Astrocyte of the hippocampus (primary cell): Measurements from ENCODE around the gene PKNOX2.

Experiments
- DNase-seq: peaks from one replicate; pipeline ENCODE4 v3.0.0; 2011; ENCODE audit warnings: low read depth, low spot score

Gene PKNOX2

DNA sequence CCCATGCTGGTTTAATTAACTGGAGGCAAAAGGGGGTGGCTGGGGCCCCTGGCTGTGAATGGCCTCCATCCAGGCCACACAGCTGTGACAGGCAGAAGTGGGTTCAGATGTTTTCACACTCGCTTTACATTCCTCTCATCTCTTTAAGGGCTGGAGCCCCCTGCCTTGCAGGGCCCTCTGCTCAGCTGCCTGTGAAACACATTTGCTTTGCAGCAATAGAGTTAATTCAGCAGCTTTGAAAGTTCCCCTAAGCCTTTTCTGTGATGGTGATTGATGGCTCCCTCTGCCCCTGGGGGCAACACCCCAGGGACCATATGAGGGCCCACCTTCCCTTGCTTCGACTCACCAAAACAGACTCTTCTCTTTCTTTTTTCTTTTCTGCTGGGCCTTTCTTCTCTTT lies 192.2 kb downstream of the PKNOX2 start:
- DNase-seq: no peak

GRCh38 chr11:125357551-125357950 lies 193.0 kb downstream of the PKNOX2 start:
- DNase-seq: no peak

DNA sequence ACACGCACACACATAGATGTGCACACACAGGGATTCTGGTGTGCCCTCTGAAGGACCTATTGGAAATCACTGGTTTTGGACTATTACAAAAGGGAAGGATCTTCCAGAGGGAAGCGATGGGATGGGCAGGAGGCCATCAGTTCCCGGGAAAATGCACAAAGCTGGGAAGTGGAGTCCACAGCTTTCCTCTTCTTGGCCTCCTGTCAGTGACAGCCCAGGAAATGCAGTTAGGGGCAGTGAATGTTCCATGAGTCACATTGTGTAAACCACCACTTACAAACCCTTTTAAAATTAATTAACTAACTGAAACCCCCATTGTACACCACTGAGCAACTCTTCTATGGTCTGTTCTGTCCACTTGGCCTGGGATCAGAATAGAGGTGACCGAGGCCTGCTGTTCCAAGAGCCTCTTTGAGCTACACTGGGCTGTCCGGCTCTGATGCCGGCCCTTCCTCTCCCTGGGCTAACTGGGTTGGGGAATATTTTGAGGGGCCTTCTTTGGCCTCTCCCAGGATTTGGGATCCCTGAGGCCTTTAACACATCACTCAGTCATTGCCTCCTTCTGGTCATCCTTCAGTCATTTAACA lies 193.8 kb downstream of the PKNOX2 start:
- DNase-seq: peak; percentile 61

- no peak for DNase-seq
These were observed 194.6 kb downstream of the PKNOX2 start for GRCh38 chr11:125359130-125359529.

DNA sequence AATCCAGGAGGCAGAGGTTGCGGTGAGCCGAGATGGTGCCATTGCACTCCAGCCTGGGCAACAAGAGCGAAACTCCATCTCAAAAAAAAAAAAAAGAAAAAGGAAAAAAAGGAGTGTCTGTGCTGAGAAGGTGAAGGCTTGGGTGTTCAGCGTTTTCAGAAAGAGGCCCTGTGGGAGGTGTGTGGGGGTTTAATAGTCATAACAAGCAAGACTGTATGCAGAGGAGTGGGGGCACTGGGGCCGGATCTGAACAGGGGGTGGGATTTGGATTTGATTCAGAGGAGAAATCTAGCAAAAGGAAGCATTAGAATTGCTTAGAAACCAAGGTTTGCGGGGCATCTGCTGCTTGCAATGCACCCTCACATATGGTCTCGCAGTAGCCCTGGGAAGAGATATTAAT lies 195.5 kb downstream of the PKNOX2 start:
- no peak for DNase-seq

- no peak for DNase-seq
These were observed 199.7 kb downstream of the PKNOX2 start for GRCh38 chr11:125364121-125364826.

GRCh38 chr11:125365196-125365931 lies 200.8 kb downstream of the PKNOX2 start:
- no peak for DNase-seq

- no peak for DNase-seq
These were observed 203.2 kb downstream of the PKNOX2 start for GRCh38 chr11:125367710-125368109.

GRCh38 chr11:125368757-125369156 lies 204.2 kb downstream of the PKNOX2 start:
- DNase-seq: no peak

GRCh38 chr11:125369808-125370207 lies 205.3 kb downstream of the PKNOX2 start:
- DNase-seq: no peak

- DNase-seq: no peak
These were observed 206.2 kb downstream of the PKNOX2 start for GRCh38 chr11:125370561-125371389.

DNA sequence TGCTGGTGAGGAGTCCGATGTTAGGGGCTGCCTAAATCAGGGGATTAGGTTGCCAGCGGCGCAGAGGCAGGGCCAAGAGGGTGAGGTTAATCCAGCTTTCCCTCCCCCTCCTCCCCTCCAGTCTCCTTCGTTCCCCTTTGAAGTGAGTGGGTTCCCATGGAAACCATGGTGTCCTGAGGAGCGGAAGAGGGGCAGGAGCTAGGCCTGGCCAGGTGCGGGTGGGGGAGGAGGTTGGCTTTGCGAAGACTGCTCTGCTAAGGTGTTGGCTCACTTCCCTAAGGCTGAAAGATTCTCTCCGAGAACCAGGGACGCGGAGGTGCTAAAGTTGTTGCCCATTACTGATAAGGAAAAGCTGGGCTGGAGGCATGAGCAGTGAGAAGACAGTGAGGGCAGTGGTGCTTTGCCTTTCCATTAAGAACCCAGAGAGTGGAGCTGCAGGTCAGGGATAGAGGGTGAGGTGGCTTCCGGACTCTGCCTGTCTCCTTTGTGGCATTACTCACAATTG lies 206.9 kb downstream of the PKNOX2 start:
- no peak for DNase-seq

DNA sequence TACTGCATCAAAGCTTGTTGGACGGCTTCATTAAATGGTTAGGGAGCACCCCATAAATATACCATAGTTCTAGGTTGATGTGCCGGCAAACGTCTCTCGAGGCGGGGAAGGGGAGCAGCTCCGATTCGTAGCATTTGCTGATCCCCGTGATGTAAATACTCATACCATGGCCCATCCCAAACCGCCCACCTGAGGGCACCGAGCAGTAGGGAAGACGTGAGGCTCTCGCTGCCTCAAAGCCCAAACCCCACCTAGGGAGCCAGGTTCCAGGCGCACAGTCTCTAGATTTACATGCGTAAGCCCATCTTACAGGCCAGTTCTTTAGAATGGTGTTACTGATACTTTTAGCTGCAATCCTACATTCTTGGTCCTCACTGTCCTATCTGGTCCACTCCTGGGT lies 207.5 kb downstream of the PKNOX2 start:
- DNase-seq: no peak

DNA sequence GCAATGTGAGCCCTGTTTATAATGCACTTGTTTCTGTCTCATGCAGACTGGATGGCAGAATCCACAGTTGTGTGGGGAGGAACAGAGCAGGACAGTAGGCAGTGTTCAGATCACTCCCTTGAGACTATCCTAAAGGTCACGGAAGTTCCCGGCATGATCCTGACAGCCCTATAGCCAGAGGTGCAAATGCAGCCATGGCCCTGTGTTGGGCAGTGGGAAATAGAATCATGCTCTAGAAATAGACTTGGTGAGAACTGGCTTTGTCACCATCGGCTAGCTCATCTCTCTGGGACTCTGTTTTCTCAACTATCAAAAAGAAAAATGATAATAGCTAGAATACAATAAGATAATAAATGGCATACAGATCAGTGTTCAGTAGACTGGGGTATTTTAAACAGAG lies 208.4 kb downstream of the PKNOX2 start:
- no peak for DNase-seq

DNA sequence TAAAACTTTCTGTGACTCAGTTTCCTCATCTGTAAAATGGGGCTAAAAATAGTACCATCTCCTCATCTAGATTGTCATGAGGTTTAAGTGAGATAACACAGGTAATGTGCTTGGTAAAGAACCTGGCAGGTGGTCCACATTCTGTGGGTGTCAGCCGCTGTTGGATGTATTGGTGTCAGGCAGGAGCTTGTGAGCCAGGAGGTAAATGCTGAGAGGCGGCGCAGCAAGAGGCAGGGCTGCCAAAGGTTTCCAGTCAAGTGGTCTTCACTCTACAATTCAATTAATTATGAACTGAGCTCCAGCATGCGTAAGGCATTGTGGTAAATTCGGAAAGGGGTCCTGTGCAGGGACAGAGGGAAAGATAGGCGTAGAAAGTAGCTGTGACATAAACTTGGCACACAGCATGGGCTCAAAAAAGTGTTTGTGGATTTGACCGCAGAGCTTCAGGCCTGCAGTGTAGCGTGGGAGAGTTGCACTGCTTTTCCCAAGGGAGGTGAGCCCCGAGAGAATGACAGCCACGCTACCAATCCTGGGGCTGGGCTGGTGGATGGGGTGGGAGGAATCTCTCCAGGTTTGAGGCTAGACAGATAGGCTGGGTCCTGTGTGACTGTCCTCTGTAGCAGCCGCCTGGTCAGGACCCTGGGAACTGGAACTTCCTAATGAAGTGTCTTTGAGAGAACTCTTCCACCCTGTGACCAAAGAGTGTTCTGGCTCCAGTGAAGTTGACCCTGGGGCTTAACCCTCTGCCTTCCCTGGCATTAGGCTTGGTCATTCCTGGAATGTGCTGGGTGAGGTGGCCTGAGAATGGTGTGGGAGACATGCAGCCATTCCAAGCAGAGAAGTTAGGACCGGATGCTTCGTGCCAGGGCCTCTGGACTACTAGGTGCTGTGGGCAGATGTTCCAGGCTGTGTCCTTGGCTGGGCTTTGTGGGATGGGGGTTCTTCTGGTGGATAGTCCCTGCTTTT lies 209.2 kb downstream of the PKNOX2 start:
- peak; percentile 77 for DNase-seq

GRCh38 chr11:125374398-125374797 lies 209.8 kb downstream of the PKNOX2 start:
- no peak for DNase-seq

GRCh38 chr11:125375146-125375545 lies 210.6 kb downstream of the PKNOX2 start:
- no peak for DNase-seq

DNA sequence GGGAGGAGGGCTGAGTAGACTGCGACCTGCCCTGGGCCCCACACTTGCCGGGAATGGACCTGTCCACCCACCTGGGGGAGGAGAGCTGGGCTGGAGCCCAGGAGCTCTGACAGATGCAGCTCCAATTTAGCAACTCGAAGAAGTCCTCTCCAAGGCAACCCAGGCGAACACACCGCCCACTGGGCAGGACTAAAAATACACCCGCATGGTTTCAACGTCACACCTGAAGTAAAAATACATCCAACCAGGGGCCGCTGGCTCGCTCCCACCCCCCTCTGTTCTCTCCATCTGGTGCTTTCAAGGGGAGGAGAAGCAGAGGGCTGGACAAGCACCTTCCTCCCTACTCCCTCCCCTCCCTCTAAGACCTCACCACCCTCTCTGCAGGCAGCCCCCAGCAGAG lies 211.6 kb downstream of the PKNOX2 start:
- DNase-seq: peak; percentile 35

DNA sequence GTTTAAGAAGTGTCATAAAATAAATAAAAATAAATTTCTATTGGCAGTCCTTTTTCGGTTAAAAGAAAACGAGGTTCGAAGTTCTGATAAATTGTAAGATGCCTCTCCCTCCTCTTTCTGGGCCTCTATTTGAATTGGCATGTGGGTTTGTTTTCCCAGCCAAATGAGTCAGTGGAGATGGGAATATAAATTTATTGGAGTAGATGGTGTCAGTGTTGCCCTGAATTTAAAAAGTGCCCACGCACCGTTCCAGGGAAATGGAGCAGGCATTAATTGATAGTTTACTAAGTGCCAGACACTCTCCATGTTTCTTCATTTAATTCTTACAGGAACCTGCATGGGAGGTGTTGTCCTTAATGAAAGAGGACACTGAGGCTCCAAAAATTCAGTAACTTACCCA lies 212.3 kb downstream of the PKNOX2 start:
- DNase-seq: peak; percentile 54

GRCh38 chr11:125378083-125378482 lies 213.5 kb downstream of the PKNOX2 start:
- no peak for DNase-seq

DNA sequence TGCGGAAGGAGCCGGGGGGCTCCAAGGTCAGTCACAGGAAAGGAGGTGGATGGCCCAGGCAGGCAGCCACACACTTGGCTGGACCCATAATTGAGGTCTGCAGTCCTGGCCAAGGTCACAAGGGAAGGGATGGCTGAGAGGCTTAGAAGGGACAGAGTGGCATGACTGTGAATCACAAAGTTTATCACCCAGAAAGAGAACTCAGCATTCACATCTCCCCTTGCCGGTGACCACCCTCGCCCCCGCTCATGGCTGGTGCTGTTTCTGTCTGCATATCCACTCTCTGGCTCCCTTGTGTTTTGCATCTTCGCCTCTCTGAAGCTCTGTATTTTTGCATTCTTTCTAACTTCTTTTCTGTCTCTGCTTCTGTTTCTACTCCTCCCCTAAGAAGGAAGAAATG lies 214.0 kb downstream of the PKNOX2 start:
- DNase-seq: no peak
